NCI-H2081 treated with DMSO at 0.1 percent for 48 hours (cell line): ENCODE measurements around the gene SSTR4.
"Not testable (repeated sequence)": the region's sequence is repeated elsewhere in the genome, so short reads cannot be mapped to it uniquely, and the experiment has no call there.

Experiments
- DNase-seq: peaks from one replicate; lab custom pipeline; 2025; lab: John Stamatoyannopoulos, UW

The SSTR4 gene, protein sequence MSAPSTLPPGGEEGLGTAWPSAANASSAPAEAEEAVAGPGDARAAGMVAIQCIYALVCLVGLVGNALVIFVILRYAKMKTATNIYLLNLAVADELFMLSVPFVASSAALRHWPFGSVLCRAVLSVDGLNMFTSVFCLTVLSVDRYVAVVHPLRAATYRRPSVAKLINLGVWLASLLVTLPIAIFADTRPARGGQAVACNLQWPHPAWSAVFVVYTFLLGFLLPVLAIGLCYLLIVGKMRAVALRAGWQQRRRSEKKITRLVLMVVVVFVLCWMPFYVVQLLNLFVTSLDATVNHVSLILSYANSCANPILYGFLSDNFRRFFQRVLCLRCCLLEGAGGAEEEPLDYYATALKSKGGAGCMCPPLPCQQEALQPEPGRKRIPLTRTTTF

DNA sequence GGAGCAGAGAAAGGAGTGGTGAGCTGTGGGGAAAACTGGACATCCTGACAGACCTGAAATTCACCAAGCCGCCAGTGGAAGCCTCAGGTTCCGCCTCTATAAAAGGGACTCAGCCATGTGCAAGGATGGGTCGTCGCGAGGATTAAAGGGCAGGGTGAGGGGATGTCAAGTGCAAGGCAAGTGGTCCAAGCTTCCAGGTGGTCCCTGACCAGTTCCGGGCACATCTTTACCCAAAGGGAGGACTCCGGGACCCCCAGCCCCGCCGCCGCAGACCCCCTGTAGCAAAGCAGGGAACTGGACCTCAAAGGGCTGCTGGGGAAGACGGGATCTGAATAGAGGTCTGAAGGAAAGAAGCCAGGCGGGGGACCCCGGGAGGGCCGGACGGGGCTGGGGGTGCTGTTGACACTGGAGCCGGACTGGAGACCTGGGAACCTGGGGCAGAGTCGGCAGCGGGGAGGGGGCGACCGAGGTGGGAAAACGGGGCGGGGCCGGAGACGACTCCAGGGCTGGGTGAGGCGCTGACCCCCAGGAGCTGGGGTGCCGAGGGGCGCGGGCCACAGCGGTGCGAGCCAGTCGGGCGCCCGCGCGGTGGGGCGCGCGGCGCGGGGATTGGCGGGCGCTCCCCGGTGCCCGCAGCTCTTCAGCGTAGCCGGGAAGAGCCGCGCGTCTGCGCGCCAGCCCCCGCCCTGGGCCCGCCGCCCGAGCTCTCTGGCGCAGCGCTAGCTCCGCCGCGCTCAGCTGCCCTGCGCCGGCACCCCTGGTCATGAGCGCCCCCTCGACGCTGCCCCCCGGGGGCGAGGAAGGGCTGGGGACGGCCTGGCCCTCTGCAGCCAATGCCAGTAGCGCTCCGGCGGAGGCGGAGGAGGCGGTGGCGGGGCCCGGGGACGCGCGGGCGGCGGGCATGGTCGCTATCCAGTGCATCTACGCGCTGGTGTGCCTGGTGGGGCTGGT lies at the start of gene SSTR4:
TSS of gene SSTR4 (plus strand) at position 592 of the 951 bp plus-strand sequence. CDS start at position 764, 172 bp downstream.
- no peak for DNase-seq

DNA sequence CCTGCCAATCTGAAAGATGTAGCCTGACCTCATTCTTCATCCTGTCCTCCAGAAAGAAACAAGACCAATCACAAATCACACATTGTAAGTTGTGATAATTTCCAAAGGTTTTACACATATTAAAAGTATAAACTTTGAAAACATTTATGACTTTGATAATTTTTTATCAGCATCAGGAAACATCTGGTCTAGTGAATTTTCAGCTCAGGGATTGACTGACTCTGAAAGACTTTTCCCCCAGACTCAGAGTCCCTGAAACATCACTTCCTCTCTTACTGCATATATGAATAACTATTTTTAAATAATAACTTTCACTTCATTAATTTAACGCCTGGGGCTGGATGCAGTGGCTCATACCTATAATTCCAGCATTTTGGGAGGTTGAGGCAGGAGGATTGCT lies 48.5 kb upstream of the SSTR4 start:
- DNase-seq = no peak

DNA sequence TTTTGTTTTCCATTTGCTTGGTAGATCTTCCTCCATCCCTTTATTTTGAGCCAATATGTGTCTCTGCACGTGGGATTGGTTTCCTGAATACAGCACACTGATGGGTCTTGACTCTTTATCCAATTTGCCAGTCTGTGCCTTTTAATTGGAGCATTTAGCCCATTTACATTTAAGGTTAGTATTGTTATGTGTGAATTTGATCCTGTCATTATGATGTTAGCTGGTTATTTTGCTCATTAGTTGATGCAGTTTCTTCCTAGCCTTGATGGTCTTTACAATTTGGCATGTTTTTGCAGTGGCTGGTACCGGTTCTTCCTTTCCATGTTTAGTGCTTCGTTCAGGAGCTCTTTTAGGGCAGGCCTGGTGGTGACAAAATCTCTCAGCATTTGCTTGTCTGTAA lies 43.7 kb upstream of the SSTR4 start:
- not testable (repeated sequence) for DNase-seq

DNA sequence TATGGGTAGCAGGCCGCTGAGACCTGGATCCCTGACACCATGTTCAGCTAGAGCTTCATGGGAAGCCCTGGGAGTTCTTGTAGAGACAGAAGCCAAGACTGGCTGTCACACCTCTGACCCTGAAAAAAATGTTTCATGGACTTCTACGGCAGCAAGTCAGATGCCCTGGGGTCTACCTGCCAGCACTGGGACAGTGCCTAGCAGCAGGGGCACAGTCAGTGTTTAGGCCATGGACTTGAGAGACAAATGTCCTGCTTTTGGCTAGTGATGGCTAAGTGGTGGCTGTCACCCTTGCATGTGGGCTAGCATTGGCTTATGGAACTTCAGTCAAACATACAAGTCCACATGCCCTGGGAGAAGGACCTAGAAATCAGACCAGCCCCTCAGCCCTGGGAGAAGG lies 41.3 kb upstream of the SSTR4 start:
- no peak for DNase-seq

DNA sequence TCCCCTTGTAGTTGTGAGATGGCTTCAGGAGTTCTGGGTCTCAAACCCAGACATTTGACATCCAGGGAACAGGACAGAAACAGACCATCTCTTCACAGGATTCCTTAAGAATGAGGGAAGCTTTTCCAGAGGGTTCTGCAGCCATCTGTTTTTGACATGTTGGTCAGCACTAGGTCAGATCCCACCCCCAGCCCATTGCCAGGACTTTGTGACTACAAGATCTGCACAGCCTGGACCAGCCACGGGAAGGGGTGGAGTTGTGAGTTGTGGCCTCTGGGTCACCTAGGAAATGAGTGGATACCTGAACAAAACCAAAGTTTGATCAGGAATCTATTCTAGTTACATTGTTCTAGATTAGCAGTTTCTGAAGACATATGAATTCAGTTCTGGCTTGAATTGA lies 39.2 kb upstream of the SSTR4 start:
- no peak for DNase-seq

DNA sequence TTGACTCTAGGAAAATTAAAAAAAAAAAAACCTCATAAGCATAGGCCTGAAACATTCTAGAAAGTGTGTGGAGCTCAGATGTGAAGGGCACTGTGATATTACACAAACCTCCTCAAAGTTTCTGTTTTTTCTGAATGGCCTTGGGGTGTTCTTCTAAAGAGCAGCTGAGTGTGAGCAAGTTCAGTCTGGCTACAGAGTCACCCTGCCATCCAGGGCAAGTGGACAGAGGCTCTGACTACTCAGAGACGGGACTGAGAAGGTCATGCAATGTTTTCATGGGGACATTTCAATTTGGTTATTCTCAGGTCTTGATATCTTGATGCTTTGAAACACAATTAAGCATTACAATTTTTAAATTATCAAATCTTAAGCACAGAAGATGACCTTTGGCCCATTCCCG lies 36.6 kb upstream of the SSTR4 start:
- no peak for DNase-seq

DNA sequence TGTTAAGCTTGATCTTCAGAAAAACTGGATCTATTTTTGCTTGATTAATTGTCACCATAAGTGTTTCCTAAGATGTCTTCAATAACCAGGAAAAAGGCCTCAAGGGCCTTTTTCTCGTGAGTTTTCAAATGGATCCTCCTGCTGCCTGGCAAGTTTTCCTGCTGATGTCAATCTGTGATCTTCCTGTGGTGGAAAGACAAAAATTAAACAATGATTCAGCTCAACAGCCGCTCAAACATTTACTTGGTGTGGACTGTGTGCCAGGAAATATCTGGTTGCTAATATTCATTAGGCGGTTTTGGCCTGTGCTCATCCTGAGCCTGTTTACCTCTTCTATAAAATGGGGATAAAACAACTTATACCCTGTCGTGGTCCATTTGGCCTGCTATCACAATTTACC lies 35.4 kb upstream of the SSTR4 start:
- no peak for DNase-seq

DNA sequence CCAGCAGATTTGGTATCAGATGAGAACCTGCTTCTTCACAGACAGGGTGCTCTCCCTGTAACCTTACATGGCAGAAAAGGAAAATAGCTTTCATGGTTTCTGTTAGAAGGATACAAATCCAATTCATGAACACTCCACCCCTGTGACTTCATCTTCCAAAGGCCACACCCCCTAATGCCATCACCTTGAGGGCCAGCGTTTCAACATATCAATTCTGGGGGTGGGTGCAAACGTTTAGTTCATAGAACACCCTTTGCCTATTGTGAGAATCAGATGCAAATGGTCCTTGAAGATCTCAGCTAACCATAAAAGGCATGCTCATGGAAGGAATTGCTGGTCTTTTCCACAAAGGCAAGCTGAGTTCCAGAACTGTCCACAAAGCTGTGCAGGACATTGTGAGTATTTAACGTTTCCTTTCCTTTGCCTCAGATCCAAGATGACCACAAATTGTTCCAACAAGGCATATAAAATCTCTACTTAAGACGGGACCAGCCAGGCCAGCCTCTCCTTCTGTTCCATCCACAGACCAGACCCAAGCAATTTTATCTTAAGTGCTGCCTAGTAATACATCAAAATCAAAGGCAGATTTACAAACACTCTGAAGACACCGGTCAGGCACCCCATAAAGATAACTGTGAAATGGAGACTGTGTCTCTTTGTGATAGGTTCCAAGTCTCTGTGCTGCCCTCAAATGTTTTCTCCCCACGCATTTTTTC lies 34.7 kb upstream of the SSTR4 start:
- DNase-seq = no peak

DNA sequence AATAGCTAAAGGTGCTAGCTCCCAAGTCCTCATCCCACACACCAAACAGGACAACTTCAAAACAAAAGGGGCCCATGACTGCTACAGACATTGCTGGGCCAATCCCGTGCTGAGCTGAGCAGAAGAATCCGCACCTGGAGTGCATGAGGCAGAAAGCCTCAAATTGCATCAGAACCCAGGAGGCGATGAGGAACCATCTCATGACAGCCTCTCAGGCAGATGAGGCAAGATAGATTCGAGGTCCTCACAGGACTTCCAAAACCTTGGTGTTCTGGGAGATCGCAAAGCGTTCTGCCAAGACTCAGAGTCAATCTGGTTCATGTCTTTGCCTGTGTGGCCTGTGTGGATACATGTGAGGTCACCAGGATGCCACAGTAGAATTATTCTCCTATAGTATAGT lies 32.8 kb upstream of the SSTR4 start:
- no peak for DNase-seq

DNA sequence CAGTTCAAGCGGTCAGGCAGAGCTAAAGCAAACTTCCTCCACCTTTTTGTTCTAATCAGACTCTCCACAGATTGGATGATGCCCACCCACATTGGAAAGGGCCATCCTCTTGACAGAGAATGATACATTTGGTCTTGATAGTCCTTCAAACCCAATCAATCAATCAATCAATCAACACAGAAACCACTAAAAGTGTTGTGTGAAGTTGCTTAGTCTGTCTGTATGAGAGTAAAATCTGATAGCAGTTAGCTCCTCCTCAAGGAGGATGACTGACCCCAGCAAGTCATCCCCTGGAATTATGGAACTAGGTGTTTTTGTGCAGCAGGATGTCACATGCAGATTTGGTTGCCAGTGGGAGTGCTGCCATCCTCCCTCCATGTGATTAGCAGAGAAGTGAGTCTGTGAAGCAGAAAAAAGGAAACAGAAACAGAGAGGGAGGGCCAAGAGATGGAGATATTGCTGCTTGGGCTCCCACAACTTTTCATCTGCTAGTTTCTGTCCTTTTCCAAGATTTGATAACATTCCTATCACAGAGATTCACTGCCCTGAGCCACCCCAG lies 32.0 kb upstream of the SSTR4 start:
- no peak for DNase-seq

DNA sequence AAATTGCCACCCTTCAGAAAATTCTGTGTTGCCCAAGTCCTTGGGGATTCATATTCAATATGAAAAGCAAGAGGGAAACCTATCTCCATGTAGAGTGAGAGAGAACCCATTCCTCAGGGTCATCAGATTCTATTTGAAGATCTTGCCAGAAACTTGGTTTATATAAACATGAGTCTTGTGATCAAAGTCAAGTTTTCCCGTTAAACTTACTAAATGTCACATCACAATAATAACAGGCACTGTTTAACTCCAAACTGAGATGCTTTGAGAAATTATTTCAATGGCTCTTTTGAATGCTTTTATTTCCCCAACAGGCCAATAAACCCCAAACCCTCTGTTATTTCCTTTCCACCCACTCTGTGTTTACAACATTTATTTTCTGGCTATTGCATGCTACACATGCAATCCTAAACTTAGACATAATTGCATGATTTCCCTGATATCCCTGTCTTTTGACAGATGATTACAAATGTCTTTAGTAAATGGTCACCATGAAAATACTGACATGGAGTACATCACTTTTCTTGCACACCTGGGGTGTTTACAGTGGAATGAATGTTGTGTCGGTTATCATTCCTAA lies 31.1 kb upstream of the SSTR4 start:
- DNase-seq = no peak

DNA sequence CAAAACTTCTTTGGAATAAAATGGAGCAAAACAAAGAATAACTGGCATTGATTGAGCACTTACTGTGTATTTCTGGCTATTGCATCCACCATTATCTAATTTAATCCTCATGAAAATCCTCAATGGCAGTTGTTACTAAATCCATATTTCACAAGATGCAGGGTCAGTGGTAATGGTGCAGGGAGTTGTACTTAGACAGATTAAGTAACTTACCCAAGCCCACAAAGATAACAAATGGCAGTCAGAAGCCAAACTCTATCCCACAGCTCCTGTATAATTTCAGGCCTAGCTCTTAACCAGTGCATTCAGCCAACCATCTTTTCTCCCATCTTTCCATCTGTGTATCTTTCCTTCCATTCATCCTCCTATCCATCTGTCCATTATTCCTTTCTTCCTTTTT lies 29.3 kb upstream of the SSTR4 start:
- no peak for DNase-seq

DNA sequence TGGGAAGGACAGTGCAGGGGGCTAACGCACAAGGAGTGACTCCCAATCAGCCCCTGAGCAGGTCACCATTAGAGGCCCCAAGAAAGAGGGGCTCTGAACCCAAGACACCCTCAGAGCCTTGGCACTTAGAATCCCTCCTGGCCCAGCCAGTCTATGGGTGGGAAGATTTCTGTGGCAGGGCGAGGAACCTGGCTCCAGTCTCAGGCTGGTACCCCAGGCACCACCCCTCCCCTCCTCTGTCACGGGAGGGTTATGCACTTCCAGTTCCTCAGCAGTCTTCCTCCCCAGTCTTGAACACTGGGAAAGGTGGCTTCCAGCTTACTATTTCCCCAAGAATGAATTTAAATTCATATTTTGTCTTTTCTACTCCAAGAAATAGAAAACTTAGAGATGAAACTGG lies 27.6 kb upstream of the SSTR4 start:
- DNase-seq = no peak

DNA sequence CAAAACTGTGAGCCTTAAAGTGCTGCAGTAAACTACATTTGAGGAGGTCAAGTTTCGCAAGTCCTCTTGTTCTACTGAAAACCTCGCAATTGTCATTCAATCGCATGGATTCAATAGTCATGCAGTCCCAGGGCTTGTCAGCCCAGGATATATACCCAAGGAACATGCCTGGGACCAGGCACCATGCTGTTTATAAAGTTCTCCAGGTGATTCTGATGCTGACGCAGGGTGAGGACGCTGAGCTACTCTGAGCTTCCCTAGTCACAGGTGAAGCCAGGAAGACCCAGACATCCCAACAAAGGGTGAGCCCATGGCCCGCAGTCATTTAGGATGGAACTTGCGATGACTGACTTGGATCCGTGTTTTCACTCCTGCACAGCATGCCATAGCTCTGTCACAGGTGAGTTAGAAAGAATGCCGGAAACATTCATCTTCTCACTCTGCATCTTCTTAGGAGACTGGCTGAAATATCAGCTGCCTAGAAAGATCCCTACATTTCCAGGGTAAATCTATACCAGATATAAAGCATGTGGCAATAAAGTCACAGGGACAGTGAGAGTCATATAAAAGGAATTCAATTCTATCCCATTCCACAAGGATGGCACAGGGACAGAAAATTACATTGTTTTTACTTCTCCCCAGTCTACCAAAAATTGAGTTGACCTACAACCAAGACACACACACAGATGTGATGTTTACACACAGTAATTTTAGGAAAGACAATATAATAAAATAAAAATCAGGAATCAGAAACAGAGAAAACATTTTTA lies 27.0 kb upstream of the SSTR4 start:
- no peak for DNase-seq

DNA sequence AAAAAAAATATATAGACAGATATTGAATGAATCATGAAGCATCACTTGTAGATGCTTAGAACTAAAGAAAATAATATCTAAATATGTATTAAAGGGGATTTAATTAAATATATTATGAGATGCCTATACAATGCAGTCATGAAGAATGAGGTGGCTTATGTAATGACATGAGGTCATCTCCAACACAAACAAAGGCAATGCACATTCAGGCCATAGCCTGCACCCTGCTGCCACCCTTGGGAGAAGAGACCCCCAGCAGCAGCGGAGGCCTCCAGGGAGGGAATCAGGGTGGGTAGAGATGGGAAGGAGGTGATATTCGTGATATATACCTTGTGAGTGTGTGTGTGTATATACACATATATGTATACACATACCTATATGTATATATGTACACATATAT lies 26.4 kb upstream of the SSTR4 start:
- DNase-seq = no peak

DNA sequence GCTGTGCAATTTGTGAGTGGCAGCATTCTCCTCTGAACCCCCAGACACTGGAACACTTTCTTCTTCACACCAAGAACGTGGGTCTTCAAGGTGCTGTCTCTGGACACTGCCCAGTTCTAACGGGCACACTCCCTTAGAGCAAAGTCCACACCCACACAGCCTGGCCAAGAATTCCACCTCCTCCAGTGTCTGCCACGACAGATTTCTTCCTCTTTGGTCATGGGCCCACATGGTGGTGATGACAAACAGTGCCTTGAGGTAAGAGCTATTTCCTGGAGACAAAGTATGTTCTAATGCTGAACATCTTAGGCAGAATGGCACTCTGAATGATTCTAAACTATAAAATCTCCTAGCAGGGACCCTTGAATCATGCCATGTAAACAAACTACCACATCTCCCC lies 25.5 kb upstream of the SSTR4 start:
- no peak for DNase-seq

DNA sequence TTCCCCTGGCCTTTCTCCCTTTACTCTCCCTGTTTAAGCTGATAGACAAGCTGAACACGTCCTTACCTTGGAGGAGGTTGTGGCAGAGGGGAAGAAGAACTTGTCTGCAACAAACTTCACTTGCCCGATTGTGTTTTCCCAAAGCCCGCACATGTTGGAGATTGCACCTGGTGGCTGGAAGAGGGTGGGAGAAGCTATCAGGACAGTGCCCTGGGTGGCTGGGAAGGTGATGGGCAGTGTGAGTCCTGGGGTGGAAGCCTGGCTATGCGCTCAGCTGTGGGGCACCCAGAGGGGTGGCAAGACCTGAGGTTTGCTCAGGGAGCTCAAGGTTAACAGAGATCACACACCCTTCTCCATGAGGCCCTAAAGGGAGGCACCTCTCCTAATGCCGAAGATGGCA lies 25.0 kb upstream of the SSTR4 start:
- no peak for DNase-seq

DNA sequence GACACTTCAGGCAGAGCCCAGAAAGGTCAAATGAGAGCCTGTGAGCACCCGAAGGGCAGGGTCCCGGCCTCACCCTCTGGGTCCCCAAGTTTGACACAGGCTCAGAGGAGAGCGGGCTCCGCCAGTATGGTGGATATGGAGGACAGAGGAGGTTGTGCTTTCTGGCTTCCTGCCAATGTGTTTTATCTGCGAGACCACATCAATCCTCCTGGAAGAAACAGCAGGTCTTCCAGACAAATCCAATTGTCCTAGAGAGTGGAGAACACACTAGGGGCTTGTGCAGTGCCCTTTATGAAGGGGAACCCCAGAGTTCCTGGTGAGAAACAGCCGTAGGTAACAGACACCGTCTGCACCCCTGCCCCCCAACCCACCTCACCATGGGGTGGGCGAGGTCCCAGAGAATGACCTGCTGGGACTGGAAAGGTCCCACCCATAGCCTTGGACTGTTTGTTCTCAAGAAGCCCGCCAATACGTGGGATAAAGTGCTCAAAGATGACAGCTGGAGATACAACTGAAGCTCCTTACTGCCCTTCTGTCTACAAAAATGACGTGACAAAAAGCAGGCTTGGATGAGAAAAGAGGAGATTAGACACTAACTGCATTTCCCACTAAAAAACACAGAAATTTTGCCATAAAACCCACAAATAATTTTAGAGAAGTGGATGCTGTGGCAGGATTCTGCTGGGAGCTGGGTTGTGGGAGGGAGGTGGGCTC lies 23.9 kb upstream of the SSTR4 start:
- DNase-seq = no peak

DNA sequence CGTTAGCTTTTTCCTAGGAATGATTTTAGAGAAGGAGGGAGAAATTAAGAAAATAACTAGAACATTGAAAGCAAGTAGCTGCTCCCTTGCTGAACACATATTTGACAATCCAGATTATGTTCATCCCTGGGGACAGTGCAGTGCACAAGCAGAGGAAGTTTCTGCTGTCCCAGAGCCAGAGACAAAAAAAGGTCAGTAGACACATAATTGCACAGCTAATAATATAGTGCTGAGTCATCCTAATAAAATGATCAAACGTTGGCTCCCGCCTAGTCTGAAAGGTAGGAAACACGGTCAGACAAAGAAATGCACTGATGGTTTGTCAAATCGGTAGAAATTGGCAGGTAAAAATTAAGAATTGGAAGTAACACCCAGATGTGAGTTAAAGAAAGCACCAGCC lies 21.7 kb upstream of the SSTR4 start:
- no peak for DNase-seq

DNA sequence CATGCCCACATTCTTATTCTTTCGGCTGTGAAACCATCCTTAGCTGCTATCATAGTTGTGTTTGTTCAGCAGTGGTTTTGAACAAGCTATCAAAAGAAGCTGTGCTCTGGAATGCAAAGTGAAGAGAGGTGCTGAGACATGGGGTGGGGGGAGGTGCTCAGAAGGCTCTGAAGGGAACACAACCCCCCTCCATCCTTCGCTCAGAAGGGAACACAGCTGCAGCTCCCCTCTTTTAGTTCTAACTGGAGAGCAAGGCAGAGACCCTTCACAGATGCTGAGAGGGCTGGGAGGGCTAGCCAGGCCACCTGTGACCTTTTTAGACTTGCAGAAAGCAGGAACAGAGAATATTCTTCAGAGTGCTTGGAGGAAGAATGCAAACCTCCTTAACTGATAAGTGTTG lies 17.6 kb upstream of the SSTR4 start:
- DNase-seq = no peak
